ENCODE results near the gene EML4. TPM values are rescaled to one million over a fixed set of nuclear protein-coding genes. Genes with fewer than 3 reads are reported as not detected.
"Not testable (repeated sequence)": the region's sequence is repeated elsewhere in the genome, so short reads cannot be mapped to it uniquely, and the experiment has no call there.

The EML4 gene
- polyA plus RNA-seq, 3 donors = 94.5 to 126 (median 121) TPM

- DNase-seq = no peak
Measured at GRCh38 chr2:42168459-42169099, 574 bp upstream of the EML4 start.

GRCh38 chr2:42169874-42170521 lies 845 bp downstream of the EML4 start:
- no peak for DNase-seq

GRCh38 chr2:42170619-42171395 lies 1.7 kb downstream of the EML4 start:
- no peak for DNase-seq

- DNase-seq = no peak
Measured at GRCh38 chr2:42171396-42171980, 2.3 kb downstream of the EML4 start.

GRCh38 chr2:42172020-42172419 lies 2.9 kb downstream of the EML4 start:
- DNase-seq = no peak

GRCh38 chr2:42172566-42172965 lies 3.4 kb downstream of the EML4 start:
- no peak for DNase-seq

- DNase-seq = not testable (repeated sequence)
Measured at GRCh38 chr2:42173467-42173866, 4.3 kb downstream of the EML4 start.

- DNase-seq = no peak
Measured at GRCh38 chr2:42176992-42177738, 8.0 kb downstream of the EML4 start.

GRCh38 chr2:42178335-42178734 lies 9.2 kb downstream of the EML4 start:
- no peak for DNase-seq

GRCh38 chr2:42180300-42180699 lies 11.1 kb downstream of the EML4 start:
- DNase-seq = no peak

- DNase-seq = no peak
Measured at GRCh38 chr2:42182654-42183308, 13.6 kb downstream of the EML4 start.

GRCh38 chr2:42183775-42184174 lies 14.6 kb downstream of the EML4 start:
- DNase-seq = no peak

GRCh38 chr2:42184346-42184745 lies 15.2 kb downstream of the EML4 start:
- no peak for DNase-seq

GRCh38 chr2:42185220-42185921 lies 16.2 kb downstream of the EML4 start:
- DNase-seq = no peak

GRCh38 chr2:42186366-42186765 lies 17.2 kb downstream of the EML4 start:
- DNase-seq = no peak

- no peak for DNase-seq
Measured at GRCh38 chr2:42186945-42187632, 17.9 kb downstream of the EML4 start.

GRCh38 chr2:42187886-42188285 lies 18.7 kb downstream of the EML4 start:
- DNase-seq = no peak

- DNase-seq = no peak
Measured at GRCh38 chr2:42189235-42189566, 20.0 kb downstream of the EML4 start.

- DNase-seq = no peak
Measured at GRCh38 chr2:42190191-42190590, 21.0 kb downstream of the EML4 start.

- DNase-seq = no peak
Measured at GRCh38 chr2:42191285-42192009, 22.3 kb downstream of the EML4 start.

All from renal pelvis (tissue), 4 donors.